CD4-positive, alpha-beta T cell (primary cell): ENCODE measurements around the gene RIPOR2. TPM values are rescaled to one million over a fixed set of nuclear protein-coding genes. Genes with fewer than 3 reads are reported as not detected.
"Not testable (repeated sequence)": the region's sequence is repeated elsewhere in the genome, so short reads cannot be mapped to it uniquely, and the experiment has no call there.

Source experiments
- ATAC-seq: fragments of 200-7000 bp; cut with Tn5 transposase; one replicate; pipeline ENCODE4 v1.10.0; 2022; ENCODE audit warnings: mild to moderate bottlenecking; ENCODE audit not compliant: poor library complexity
- CTCF ChIA-PET: fragments of 350-600 bp; sonication (Branson Sonifier 250); formaldehyde crosslinking; loops from one replicate; lab custom pipeline; 2021; ENCODE audit warnings: antibody characterized with exemption, inconsistent platforms; lab: Charles Lee
- POLR2A ChIA-PET: fragments of 350-600 bp; sonication (Branson Sonifier 250); formaldehyde crosslinking; loops from one replicate; lab custom pipeline; 2021; ENCODE audit warnings: antibody characterized with exemption, inconsistent platforms; lab: Charles Lee
- DNase-seq, 14 experiments: peaks; one replicate each; pipeline ENCODE4 v3.0.0-alpha.2; 2013 to 2020; ENCODE audit warnings: mixed read lengths in 2 of 14
- H3K27ac ChIP-seq, 2 donors: one replicate each; pipeline versions ENCODE4 v1.5.1 to v1.7.0; 2013; ENCODE audit warnings: low read length in 2 of 2, low read depth in 1 of 2, mild to moderate bottlenecking in 1 of 2
- H3K27me3 ChIP-seq, 2 experiments: 1 replicate in 1 of 2; 2 replicates in 1 of 2; pipeline versions ENCODE4 v1.6.1 to v1.7.0; 2013; ENCODE audit warnings: low read length in 2 of 2, control low read depth in 1 of 2, mild to moderate bottlenecking in 1 of 2, moderate library complexity in 1 of 2; ENCODE audit not compliant: insufficient read depth in 2 of 2, control insufficient read depth in 1 of 2
- H3K36me3 ChIP-seq: one replicate; pipeline ENCODE4 v1.6.1; 2013; ENCODE audit warnings: low read length, control low read depth; ENCODE audit not compliant: insufficient read depth
- H3K4me1 ChIP-seq: one replicate; pipeline ENCODE4 v1.6.1; 2013; ENCODE audit warnings: low read length, control low read depth; ENCODE audit not compliant: insufficient read depth
- H3K4me3 ChIP-seq: one replicate; pipeline ENCODE4 v1.5.1; 2013; ENCODE audit warnings: mild to moderate bottlenecking, low read length, moderate library complexity
- H3K9me3 ChIP-seq, 2 experiments: 1 replicate in 1 of 2; 2 replicates in 1 of 2; pipeline versions ENCODE4 v1.6.1 to v1.7.0; 2013; ENCODE audit warnings: low read length in 2 of 2, mild to moderate bottlenecking in 2 of 2, control low read depth in 1 of 2, moderate library complexity in 1 of 2; ENCODE audit not compliant: control insufficient read depth in 1 of 2, insufficient read depth in 1 of 2
- H3K27ac Mint-ChIP-seq: one replicate; pipeline ENCODE4 v1.8.0; 2020; ENCODE audit warnings: mixed read lengths
- H3K27me3 Mint-ChIP-seq: one replicate; pipeline ENCODE4 v1.8.0; 2021; ENCODE audit warnings: mixed read lengths
- H3K36me3 Mint-ChIP-seq: one replicate; pipeline ENCODE4 v1.8.0; 2021; ENCODE audit warnings: low read depth, mixed read lengths
- H3K4me1 Mint-ChIP-seq: one replicate; pipeline ENCODE4 v1.8.0; 2021; ENCODE audit warnings: low read depth, mixed read lengths
- H3K4me3 Mint-ChIP-seq: one replicate; pipeline ENCODE4 v1.8.0; 2020; ENCODE audit warnings: mild to moderate bottlenecking, mixed read lengths
- H3K9me3 Mint-ChIP-seq: one replicate; pipeline ENCODE4 v1.8.0; 2020; ENCODE audit warnings: mixed read lengths
- CTCF ChIP-seq: fragments of 200-600 bp; IDR thresholded peaks from one replicate; pipeline ENCODE4 v1.8.0; 2022; ENCODE audit warnings: antibody characterized with exemption, mild to moderate bottlenecking
- intact Hi-C, 2 experiments: fragments of 100-400 bp; cut with DNase I in 1 of 2; cut with micrococcal nuclease in 1 of 2; formaldehyde crosslinking; loops; one replicate each; pipeline versions ENCODE4 v1.15.1 to v1.9.0; 2023 to 2025; cut with DNase I, micrococcal nuclease
- total RNA-seq, 174 experiments: library from RNA in 2 of 174; stranded (reverse) in 2 of 174; gene quantifications; one replicate each; pipeline ENCODE4 v1.2.3 and lab custom pipeline; 2021 to 2026

The RIPOR2 gene
- total RNA-seq, 2 experiments from 2014 or later: 123 to 129 TPM

- no peak for DNase-seq
- H3K4me1 Mint-ChIP-seq: peaks cover 100% of the 10 kb centered on the region
- peak overlapping the region; percentile 97 for H3K27ac Mint-ChIP-seq
- peak overlapping the region; percentile 81 for H3K4me3 Mint-ChIP-seq
- Histone ChIP-seq H3K4me3 (no peak overlapping the region), H3K9me3 (no peaks in the 10 kb centered on the region), H3K27me3 (no peaks in the 10 kb centered on the region), H3K27ac (peak overlapping the region; percentile 29 to 51), H3K36me3 (peaks cover 85% of the 10 kb centered on the region), H3K4me1 (peaks cover 91% of the 10 kb centered on the region)
- H3K36me3 Mint-ChIP-seq: peaks cover 98% of the 10 kb centered on the region
- no peak for ATAC-seq
- no peaks in the 10 kb centered on the region for H3K27me3 Mint-ChIP-seq
- ChIA-PET POLR2A (interaction anchor here (1.0 to 8.3 kb wide), 5 partner anchors 9 to 75 kb away, joined by 3 to 70 read pairs (median 11); partner anchors contain the start of gene RIPOR2), CTCF (interaction anchor here (4.9 kb wide), 1 partner anchor 75 kb away, joined by 23 read pairs; no protein-coding TSS in a partner anchor)
- no peaks in the 10 kb centered on the region for H3K9me3 Mint-ChIP-seq
- intact Hi-C loops: loop anchor here (5.0 to 10.0 kb wide), 2 partner anchors 36 to 158 kb away; no protein-coding TSS in a partner anchor
- no peak for TF ChIP-seq CTCF
These were observed 19.3 kb downstream of the RIPOR2 start for GRCh38 chr6:24916496-24916895.

- intact Hi-C loops: loop anchor here (5.0 to 10.0 kb wide), 2 partner anchors 37 to 159 kb away; no protein-coding TSS in a partner anchor
- H3K9me3 ChIP-seq: no peaks in the 10 kb centered on the region
- H3K4me3 ChIP-seq: no peak overlapping the region
- no peak for TF ChIP-seq CTCF
- Mint-ChIP-seq H3K4me3 (peak overlapping the region; percentile 44), H3K9me3 (no peaks in the 10 kb centered on the region), H3K27me3 (no peaks in the 10 kb centered on the region), H3K36me3 (peaks cover 97% of the 10 kb centered on the region), H3K27ac (peak overlapping the region; percentile 97), H3K4me1 (peaks cover 99% of the 10 kb centered on the region)
- no peaks in the 10 kb centered on the region for H3K27me3 ChIP-seq
- peaks cover 90% of the 10 kb centered on the region for H3K4me1 ChIP-seq
- H3K27ac ChIP-seq: peak overlapping the region; percentile 29 to 51
- ATAC-seq (no peak), DNase-seq (no peak)
- peaks cover 84% of the 10 kb centered on the region for H3K36me3 ChIP-seq
- ChIA-PET CTCF (interaction anchor here (0.7 to 4.9 kb wide), 3 partner anchors 15 to 151 kb away, joined by 3 to 23 read pairs (median 4); no protein-coding TSS in a partner anchor), POLR2A (interaction anchor here (1.0 to 8.3 kb wide), 5 partner anchors 10 to 76 kb away, joined by 3 to 70 read pairs (median 11); partner anchors contain the start of gene RIPOR2)
These were observed 20.1 kb downstream of the RIPOR2 start for GRCh38 chr6:24915641-24916040.

GRCh38 chr6:24914082-24914481 lies 21.7 kb downstream of the RIPOR2 start:
- not testable (repeated sequence) for ATAC-seq, H3K27me3 ChIP-seq, H3K9me3 ChIP-seq, H3K9me3 Mint-ChIP-seq, DNase-seq, H3K27me3 Mint-ChIP-seq, H3K4me3 ChIP-seq
- peaks cover 99% of the 10 kb centered on the region for H3K4me1 Mint-ChIP-seq
- peaks cover 84% of the 10 kb centered on the region for H3K36me3 ChIP-seq
- peak overlapping the region; percentile 95 for H3K4me3 Mint-ChIP-seq
- H3K36me3 Mint-ChIP-seq: peaks cover 97% of the 10 kb centered on the region
- H3K27ac ChIP-seq: peak overlapping the region in 1 of 2 donors; percentile 1
- H3K4me1 ChIP-seq: peaks cover 93% of the 10 kb centered on the region
- ChIA-PET CTCF (interaction anchor here (1.0 to 6.3 kb wide), 4 partner anchors 16 to 104 kb away, joined by 3 to 65 read pairs (median 14); partner anchors contain the start of gene RIPOR2), POLR2A (interaction anchor here (1.3 to 7.3 kb wide), 7 partner anchors 10 to 103 kb away, joined by 3 to 172 read pairs (median 26); partner anchors contain the start of gene RIPOR2)
- H3K27ac Mint-ChIP-seq: peak overlapping the region; percentile 97
- intact Hi-C loops: loop anchor here in 1 of 2 experiments (5.0 to 10.0 kb wide), 2 partner anchors 78 to 161 kb away; no protein-coding TSS in a partner anchor
